GM18511 (cell line): ENCODE data around the gene EIF4G1.

ENCODE experiments used
- ATAC-seq: cut with Tn5 transposase; IDR thresholded peaks from one replicate; pipeline ENCODE4 v1.9.1; 2021; ENCODE audit warnings: mild to moderate bottlenecking, moderate library complexity; ENCODE audit not compliant: unreplicated experiment

EIF4G1 gene

DNA sequence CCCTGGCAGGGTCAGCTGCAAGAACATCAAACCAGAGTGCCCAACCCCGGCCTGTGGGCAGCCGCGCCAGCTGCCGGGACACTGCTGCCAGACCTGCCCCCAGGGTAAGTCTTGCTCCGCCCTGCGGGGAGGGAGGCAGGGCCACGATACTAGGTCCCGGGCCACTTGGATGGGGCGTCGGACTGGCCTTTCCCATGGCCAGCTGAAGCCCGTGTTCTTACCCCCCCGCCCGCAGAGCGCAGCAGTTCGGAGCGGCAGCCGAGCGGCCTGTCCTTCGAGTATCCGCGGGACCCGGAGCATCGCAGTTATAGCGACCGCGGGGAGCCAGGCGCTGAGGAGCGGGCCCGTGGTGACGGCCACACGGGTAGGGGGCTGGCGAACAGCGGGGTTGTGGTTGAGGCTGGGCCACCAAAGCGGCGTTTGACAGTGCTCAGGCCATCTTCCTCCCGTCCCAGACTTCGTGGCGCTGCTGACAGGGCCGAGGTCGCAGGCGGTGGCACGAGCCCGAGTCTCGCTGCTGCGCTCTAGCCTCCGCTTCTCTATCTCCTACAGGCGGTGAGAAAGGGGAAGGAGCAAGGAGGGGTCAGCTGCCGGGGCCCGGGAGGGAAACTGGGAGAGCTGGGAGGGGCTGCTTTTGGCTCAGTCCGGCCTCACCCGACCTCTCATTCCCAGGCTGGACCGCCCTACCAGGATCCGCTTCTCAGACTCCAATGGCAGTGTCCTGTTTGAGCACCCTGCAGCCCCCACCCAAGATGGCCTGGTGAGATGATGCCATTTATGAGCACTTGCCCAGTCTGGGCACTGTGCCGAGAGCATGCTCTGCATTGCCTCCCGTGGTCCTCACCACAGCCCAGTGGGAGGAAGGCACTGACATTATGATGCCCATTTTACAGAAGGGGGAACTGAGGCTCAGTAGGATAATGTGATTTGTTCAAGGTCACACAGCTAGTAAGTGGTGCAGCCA, 67.1 kb downstream of the EIF4G1 start:
- ATAC-seq: no peak

DNA sequence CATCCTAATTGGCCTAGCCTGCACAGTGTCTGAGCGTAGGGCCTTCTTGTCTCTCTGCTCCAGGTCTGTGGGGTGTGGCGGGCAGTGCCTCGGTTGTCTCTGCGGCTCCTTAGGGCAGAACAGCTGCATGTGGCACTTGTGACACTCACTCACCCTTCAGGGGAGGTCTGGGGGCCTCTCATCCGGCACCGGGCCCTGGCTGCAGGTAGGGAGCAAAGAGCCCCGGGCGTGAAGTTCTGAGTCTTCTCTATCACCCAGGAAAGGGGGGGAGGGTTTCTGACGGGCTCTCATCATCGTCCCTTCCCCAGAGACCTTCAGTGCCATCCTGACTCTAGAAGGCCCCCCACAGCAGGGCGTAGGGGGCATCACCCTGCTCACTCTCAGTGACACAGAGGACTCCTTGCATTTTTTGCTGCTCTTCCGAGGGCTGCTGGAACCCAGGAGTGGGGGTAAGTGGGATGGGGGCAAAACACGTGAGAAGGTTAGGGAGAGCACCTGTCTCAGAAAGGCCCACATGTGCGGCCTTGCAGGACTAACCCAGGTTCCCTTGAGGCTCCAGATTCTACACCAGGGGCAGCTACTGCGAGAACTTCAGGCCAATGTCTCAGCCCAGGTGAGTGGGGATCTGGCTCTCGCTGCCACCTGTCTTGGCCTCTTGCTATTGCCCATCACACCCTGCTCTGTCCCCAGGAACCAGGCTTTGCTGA, 68.1 kb downstream of the EIF4G1 start:
- ATAC-seq: no peak

DNA sequence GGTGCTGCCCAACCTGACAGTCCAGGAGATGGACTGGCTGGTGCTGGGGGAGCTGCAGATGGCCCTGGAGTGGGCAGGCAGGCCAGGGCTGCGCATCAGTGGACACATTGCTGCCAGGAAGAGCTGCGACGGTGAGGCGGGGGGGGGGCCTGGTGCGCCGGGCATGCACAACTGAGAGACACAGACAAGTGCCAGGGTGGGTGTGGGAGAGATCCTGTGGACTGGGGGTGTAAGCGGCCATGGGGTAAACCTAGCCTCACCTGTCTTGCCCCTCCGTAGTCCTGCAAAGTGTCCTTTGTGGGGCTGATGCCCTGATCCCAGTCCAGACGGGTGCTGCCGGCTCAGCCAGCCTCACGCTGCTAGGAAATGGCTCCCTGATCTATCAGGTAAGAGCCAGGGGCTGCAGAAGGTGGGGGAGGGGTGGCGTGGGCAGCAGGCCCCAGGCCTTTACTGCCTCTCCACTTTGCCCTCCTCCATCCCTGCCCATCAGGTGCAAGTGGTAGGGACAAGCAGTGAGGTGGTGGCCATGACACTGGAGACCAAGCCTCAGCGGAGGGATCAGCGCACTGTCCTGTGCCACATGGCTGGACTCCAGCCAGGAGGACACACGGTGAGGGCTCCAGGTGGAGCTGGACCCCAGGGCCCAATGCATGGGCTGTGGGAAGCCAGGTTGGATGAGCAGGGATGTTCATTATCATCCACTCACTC, 68.8 kb downstream of the EIF4G1 start:
- no peak for ATAC-seq

DNA sequence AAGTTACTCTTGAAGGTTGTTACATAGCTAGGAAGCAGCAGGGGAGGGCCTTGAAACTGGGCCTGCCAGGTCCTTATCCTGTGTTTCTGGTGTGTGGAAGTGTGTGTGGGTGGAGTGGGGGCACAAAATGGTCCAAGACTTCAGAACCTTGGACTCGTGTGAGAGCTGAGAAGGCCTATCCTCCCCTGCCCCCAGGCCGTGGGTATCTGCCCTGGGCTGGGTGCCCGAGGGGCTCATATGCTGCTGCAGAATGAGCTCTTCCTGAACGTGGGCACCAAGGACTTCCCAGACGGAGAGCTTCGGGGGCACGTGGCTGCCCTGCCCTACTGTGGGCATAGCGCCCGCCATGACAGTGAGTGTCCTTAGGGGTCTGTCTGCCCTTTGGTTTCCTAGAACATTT, 69.9 kb downstream of the EIF4G1 start:
- no peak for ATAC-seq
